ENCODE data around the gene ZNF799.
"Not testable (repeated sequence)": the region's sequence is repeated elsewhere in the genome, so short reads cannot be mapped to it uniquely, and the experiment has no call there.

Gene ZNF799

DNA sequence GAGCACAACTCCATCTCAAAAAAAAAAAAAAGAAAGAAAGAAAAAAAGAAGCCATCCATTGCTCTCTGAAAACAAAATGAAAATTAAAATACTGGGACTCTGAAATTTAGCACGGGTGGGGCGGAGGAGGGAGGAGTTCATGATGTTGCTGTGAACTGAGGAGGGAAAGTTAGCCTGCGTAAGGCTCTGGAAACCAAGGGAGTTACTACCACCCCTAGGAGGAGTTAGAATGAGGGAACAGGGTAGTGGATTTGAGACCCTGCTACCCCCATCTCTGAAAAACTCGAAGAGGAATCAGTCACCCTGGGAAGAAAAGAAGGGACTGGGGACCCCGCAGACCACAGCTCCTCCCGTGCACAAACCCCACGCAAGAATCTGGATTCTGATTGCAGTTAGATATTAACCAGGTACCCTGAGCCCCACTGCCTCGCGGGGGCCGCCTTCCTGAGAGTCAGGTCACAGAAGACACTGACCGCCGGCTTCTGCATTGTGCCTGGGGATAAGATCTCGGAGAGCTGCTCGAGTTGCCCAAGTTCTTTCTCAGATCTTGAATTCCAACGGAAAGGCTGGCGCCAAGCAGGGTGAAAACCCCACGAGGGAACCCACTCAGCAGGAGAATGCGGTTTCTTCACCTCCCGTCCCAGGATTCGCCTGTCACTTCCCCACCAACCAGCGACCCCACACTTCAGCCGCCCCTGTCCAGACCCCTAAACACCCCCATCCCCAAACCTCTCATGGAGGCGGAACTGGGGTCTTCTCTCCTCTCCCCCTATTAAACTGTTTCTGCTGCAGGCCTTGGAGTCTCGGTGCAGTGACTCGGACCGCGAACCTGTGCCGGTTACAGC lies 36.5 kb downstream of the ZNF799 start:
- DNase-seq (ENCODE audit: low read depth in 3 of 3), result no peak

DNA sequence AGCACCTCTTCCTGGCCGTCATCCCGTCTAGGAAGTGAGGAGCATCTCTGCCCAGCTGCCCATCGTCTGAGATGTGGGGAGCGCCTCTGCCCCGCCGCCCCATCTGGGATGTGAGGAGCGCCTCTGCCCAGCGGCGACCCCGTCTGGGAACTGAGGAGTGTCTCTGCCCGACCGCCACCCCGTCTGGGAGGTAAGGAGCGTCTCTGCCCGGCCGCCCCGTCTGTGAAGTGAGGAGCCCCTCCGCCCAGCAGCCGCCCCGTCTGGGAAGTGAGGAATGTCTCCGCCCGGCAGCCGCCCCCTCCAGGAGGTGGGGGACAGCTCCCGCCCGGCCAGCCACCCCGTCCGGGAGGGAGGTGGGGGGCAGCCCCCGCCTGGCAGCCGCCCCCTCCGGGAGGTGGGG lies 38.8 kb downstream of the ZNF799 start:
- not testable (repeated sequence) for DNase-seq (ENCODE audit: low read depth in 3 of 3)

DNA sequence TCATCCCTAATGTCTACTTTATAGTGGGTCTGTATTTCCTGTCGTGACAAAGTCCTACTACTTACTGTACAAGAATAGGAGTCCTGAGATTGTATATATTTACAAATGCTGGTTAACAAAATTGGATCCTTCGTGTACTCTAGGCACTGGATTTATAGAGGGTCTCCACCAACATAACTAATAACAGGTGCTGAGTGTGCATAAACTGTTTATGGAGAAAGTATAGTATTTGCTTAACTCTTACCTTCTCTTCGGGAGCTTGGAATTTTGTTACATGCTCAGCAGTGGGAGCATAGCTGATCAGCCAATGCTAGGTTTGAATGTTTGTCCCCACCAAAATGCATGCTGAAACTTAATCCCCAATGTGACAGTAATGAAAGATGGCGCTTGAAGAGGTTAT lies 47.7 kb downstream of the ZNF799 start:
- DNase-seq (ENCODE audit: low read depth in 3 of 3), result no peak

DNA sequence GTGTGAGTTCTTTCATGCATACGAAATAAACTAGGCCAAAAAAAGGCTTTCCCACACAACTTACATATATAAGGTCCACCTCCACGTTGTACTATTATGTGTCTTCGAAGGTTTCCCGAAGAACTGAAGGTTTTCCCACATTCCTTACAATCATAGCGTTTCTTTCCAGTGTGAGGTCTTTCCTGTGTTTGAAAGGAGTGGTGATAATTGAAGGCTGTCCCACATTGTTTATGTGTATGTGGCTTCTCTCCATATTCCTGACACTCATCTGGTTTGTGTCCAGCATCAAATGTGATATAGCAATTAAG lies 50.2 kb downstream of the ZNF799 start:
- no peak for DNase-seq (ENCODE audit: low read depth in 3 of 3)

DNA sequence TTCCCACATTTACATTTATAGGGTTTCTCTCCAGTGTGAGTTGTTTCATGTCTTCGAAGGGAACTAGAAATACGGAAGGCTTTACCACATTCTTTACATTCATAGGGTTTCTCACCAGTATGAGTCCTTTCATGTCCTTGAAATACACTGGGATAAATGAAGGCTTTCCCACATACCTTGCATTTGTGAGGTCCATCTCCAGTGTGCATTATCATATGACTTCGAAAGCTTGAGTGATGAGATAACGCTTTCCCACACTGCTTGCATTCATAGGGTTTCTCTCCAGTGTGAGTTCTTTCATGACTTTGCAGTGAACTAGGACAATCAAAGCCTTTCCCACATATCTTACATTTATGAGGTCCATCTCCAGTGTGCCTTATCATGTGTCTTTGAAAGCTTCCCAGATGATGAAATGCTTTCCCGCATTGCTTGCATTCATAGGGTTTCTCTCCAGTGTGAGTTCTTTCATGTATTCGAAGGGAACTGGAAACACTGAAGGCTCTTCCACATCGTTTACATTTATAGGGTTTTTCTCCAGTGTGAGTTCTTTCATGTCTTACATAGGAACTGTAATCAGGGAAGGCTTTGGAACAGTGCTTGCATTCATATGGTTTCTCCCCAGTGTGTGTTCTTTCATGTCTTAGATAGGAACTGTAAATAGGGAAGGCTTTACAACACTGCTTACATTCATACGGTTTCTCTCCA lies 50.7 kb downstream of the ZNF799 start:
- DNase-seq (ENCODE audit: low read depth in 3 of 3), result no peak

DNA sequence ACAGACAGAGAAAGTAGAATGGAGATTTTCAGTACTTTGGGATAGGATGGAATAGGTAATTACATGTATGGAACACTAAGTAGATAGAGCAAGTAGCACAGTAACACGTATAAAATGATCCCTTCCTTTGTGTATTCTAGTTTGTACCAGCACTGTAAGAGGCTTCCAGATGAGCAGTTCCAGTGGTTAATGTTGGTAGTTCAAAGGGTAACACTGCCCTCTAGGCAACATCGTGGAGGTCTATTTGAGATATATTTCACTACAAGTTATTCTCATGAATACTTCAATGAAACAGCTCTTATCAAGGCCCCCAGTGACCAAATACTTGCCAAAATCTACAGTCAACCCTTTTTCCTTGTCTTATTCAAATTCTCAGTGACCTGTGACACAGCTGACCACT lies 54.2 kb downstream of the ZNF799 start:
- no peak for DNase-seq (ENCODE audit: low read depth in 3 of 3)

DNA sequence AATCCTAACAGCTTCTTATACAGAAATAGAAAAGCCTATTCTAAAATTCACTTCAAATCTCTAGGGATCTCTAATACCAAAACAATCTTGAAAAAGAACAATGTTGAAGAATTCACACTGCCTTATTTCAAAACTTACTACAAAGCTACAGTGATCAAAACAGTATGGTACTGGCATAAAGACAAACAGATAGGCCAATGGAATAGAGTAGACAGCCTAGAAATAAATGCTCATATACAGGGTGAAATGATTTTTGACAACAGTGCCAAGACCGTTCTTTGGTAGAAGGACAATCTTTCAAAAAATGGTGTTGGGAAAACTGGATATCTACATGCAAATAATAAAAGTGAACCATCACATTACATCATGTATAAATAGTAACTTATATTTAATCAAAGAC lies 55.9 kb downstream of the ZNF799 start:
- no peak for DNase-seq (ENCODE audit: low read depth in 3 of 3)

Data from stimulated activated CD4-positive, alpha-beta T cell treated with anti-CD3 and anti-CD28 coated beads, TNF-alpha, amount 100 ng/mL, for 24 hours (primary cell).